Neuronal stem cell (in vitro differentiated cells): ENCODE results near the gene INKA2. TPM values are rescaled to one million over a fixed set of nuclear protein-coding genes. Genes with fewer than 3 reads are reported as not detected.

Experiments
- DNase-seq: peaks from one replicate; pipeline ENCODE4 v3.0.0-alpha.2; 2013; ENCODE audit warnings: low spot score
- H2AFZ ChIP-seq: one replicate; pipeline ENCODE4 v1.6.1; 2013; ENCODE audit warnings: mild to moderate bottlenecking, low read length, inconsistent platforms
- H2AK5ac ChIP-seq: 2 replicates; pipeline ENCODE4 v1.6.1; 2013; ENCODE audit warnings: low read depth, mild to moderate bottlenecking, inconsistent platforms, low read length, moderate library complexity, mixed read lengths
- H2BK120ac ChIP-seq: 2 replicates; pipeline ENCODE4 v1.6.1; 2013; ENCODE audit warnings: low read depth, mild to moderate bottlenecking, inconsistent platforms, low read length, moderate library complexity, mixed read lengths
- H2BK12ac ChIP-seq: one replicate; pipeline ENCODE4 v1.6.1; 2013; ENCODE audit warnings: low read length, inconsistent platforms
- H2BK15ac ChIP-seq: 2 replicates; pipeline ENCODE4 v1.6.1; 2013; ENCODE audit warnings: mild to moderate bottlenecking, low read length, inconsistent platforms, mixed read lengths
- H2BK5ac ChIP-seq: one replicate; pipeline ENCODE4 v1.6.1; 2013; ENCODE audit warnings: inconsistent platforms, mild to moderate bottlenecking, low read length, moderate library complexity
- H3K14ac ChIP-seq: one replicate; pipeline ENCODE4 v1.6.1; 2013; ENCODE audit warnings: low read length, inconsistent platforms
- H3K18ac ChIP-seq: 2 replicates; pipeline ENCODE4 v1.6.1; 2013; ENCODE audit warnings: low read length, inconsistent platforms
- H3K23ac ChIP-seq: 2 replicates; pipeline ENCODE4 v1.6.1; 2013; ENCODE audit warnings: low read depth, mild to moderate bottlenecking, mixed read lengths, low read length, inconsistent platforms; ENCODE audit not compliant: poor library complexity
- H3K27ac ChIP-seq: replicated peaks from 3 replicates; pipeline ENCODE4 v1.5.1; 2013; ENCODE audit warnings: low read length, inconsistent platforms
- H3K27me3 ChIP-seq, 3 experiments: 2 replicates each; pipeline ENCODE4 v1.6.1; 2013; ENCODE audit warnings: low read length in 3 of 3, mild to moderate bottlenecking in 2 of 3, inconsistent platforms in 1 of 3, low read depth in 1 of 3, mixed read lengths in 1 of 3, moderate library complexity in 1 of 3; ENCODE audit not compliant: control insufficient read depth in 3 of 3, insufficient read depth in 3 of 3
- H3K36me3 ChIP-seq, 2 donors: replicated peaks in 1 of 2; 2 replicates each; pipeline ENCODE4 v1.6.1; 2013; ENCODE audit warnings: low read length in 2 of 2; ENCODE audit not compliant: control insufficient read depth in 2 of 2, insufficient read depth in 2 of 2
- H3K4ac ChIP-seq: 2 replicates; pipeline ENCODE4 v1.6.1; 2013; ENCODE audit warnings: inconsistent platforms, mild to moderate bottlenecking, low read length, moderate library complexity
- H3K4me1 ChIP-seq, 2 donors: 1 replicate in 1 of 2; 2 replicates in 1 of 2; pipeline ENCODE4 v1.6.1; 2013; ENCODE audit warnings: low read length in 2 of 2, low read depth in 1 of 2; ENCODE audit not compliant: control insufficient read depth in 2 of 2, insufficient read depth in 1 of 2
- H3K4me2 ChIP-seq: one replicate; pipeline ENCODE4 v1.6.1; 2013; ENCODE audit warnings: mild to moderate bottlenecking, low read length, inconsistent platforms; ENCODE audit not compliant: insufficient read depth, poor library complexity, severe bottlenecking
- H3K4me3 ChIP-seq, 2 donors: 2 replicates each; pipeline ENCODE4 v1.5.1; 2013; ENCODE audit warnings: low read length in 2 of 2, mild to moderate bottlenecking in 2 of 2, inconsistent platforms in 1 of 2, moderate library complexity in 1 of 2
- H3K79me1 ChIP-seq: one replicate; pipeline ENCODE4 v1.6.1; 2013; ENCODE audit warnings: low read depth, mild to moderate bottlenecking, inconsistent platforms, low read length, moderate library complexity
- H3K9ac ChIP-seq: one replicate; pipeline ENCODE4 v1.6.1; 2013; ENCODE audit warnings: mild to moderate bottlenecking, low read depth, low read length, inconsistent platforms; ENCODE audit not compliant: poor library complexity
- H3K9me3 ChIP-seq, 2 donors: replicated peaks in 1 of 2; 2 replicates each; pipeline versions ENCODE3 to v1.6.1; 2013; ENCODE audit warnings: low read length in 2 of 2, mild to moderate bottlenecking in 2 of 2, inconsistent platforms in 1 of 2, low read depth in 1 of 2, mixed read lengths in 1 of 2, moderate library complexity in 1 of 2; ENCODE audit not compliant: control insufficient read depth in 2 of 2, insufficient read depth in 1 of 2
- H4K8ac ChIP-seq: one replicate; pipeline ENCODE4 v1.6.1; 2013; ENCODE audit warnings: low read depth, mild to moderate bottlenecking, inconsistent platforms, low read length, moderate library complexity
- H4K91ac ChIP-seq: one replicate; pipeline ENCODE4 v1.6.1; 2013; ENCODE audit warnings: low read length, low read depth, mild to moderate bottlenecking, inconsistent platforms; ENCODE audit not compliant: poor library complexity
- WGBS, 2 donors: extraction: QIAGEN DNeasy Blood & Tissue Kit; methylation state at CpG; one replicate each; pipeline ENCODE4 v1.1.7; 2013; ENCODE audit warnings: missing lambda C conversion rate in 2 of 2, mixed read lengths in 1 of 2; ENCODE audit not compliant: insufficient read length in 2 of 2, insufficient replicate concordance in 1 of 2; ENCODE audit errors: extremely low coverage in 2 of 2; 5-methylcytosine and 5-hydroxymethylcytosine counted together
- polyA plus RNA-seq, 2 experiments: library from polyadenylated mRNA; stranded (reverse); fragments of 200-250 nt; gene quantifications; one replicate each; pipeline ENCODE4 v1.2.3, GENCODE V29; 2013

The INKA2 gene
- 2.6 TPM for polyA plus RNA-seq (2013, experiment 1 of 2)
- 2.6 TPM for polyA plus RNA-seq (2013, experiment 2 of 2)

DNA sequence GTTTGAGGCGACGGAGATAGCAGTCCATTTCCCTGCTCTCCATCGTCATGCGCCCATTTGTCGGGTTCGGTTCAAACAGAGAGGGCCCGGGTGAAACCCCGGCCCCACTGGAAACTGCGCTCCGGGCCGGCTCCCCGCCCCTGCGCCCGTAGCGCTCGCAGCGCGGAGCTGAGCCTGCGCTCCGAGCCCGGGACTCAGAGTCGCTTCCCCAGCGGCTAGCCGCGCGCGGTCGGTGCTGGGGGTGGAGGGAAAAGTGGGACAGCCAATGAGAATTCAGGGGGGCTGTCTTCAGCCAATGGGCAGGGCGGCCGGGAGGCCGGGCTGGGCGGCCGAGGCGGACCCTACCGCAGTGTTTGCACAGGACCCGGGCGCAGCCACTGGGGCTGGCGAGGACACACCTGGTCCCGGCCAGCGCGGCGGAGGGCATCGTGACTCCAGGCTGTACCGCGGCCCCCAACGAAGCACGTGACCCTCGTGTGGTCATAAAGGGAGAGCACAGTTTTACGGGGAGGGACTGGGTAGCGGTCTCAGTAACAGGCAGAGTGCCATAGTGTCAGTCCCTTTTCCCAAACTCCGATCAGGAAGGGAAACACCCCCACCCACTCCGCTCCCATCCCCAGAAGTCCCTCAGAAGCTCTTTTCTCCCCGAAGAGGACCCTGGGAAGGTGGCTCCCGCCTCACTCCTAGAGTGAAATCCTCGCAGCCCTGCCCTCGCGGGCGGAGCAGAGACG is at the start of gene INKA2:
INKA2 (minus strand) TSS at position 202 of the 731 bp plus-strand sequence; CDS start at position 49, 153 bp downstream.
- Histone ChIP-seq H2BK120ac (peak within 1 kb of the TSS; percentile 70), H3K9ac (peak within 1 kb of the TSS; percentile 78), H3K9me3 (no peaks in the 10 kb centered on the region), H4K8ac (no peak within 1 kb of the TSS), H2BK15ac (no peak within 1 kb of the TSS), H3K4me1 (peaks cover 27 to 36% of the 10 kb centered on the region in 2 donors), H2AK5ac (peak within 1 kb of the TSS; percentile 57), H3K4me2 (peak within 1 kb of the TSS; percentile 98), H3K23ac (peak within 1 kb of the TSS; percentile 46), H2BK5ac (peak within 1 kb of the TSS; percentile 84), H3K4me3 (peak within 1 kb of the TSS; percentile 55 to 78), H3K14ac (peak within 1 kb of the TSS; percentile 42), H3K36me3 (no peaks in the 10 kb centered on the region), H2AFZ (peak within 1 kb of the TSS; percentile 94), H3K18ac (peak within 1 kb of the TSS; percentile 96), H3K79me1 (peaks cover 4% of the 10 kb centered on the region), H3K27ac (peak within 1 kb of the TSS; percentile 90), H3K4ac (no peak within 1 kb of the TSS), H4K91ac (peak within 1 kb of the TSS; percentile 80), H2BK12ac (no peak within 1 kb of the TSS), H3K27me3 (peaks cover 0 to 2% (median 0%) of the 10 kb centered on the region in 3 experiments)
- WGBS, 2 donors: no CpG with 5 or more reads among the region's 59 CpGs
- DNase-seq: peak; percentile 88

DNA sequence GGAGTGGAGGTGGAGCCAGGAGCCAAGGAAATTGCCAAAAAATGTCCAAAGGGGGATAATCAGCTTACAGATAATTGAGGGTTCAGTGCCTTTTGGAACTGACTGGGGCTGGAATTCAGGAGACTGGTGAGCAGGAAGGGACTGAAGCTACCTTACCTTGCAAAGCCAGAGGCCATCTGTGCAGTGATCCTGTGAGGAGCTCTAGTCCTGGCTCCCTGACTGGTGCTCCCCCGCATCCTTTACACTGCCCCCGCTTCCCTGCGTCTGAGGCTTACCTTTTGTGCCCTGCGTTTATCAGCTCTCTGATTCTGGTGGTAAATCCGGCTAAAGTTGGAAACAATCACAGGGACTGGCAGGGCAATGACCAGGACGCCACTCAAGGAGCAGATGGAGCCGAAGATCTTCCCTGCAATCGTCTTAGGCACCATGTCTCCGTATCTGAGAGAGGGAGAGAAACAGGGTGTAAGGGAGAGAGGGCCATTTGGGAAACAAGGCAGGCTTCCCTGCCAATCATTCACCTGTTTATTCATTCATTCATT is 47.5 kb upstream of the INKA2 start:
- H3K4me2 ChIP-seq: no peak overlapping the region
- H3K23ac ChIP-seq: no peak overlapping the region
- peaks cover 0 to 5% of the 10 kb centered on the region in 2 donors for H3K4me1 ChIP-seq
- H3K4me3 ChIP-seq: no peak overlapping the region
- H4K91ac ChIP-seq: no peak overlapping the region
- H3K79me1 ChIP-seq: no peaks in the 10 kb centered on the region
- no CpG with 5 or more reads among the region's 9 CpGs for WGBS, 2 donors
- no peak overlapping the region for H3K27ac ChIP-seq
- no peak overlapping the region for H2AFZ ChIP-seq
- H2BK120ac ChIP-seq: no peak overlapping the region
- no peaks in the 10 kb centered on the region for H3K9me3 ChIP-seq
- H3K4ac ChIP-seq: no peak overlapping the region
- no peak overlapping the region for H2BK15ac ChIP-seq
- no peaks in the 10 kb centered on the region for H3K36me3 ChIP-seq
- H4K8ac ChIP-seq: no peak overlapping the region
- no peak overlapping the region for H3K18ac ChIP-seq
- no peak overlapping the region for H3K9ac ChIP-seq
- H3K27me3 ChIP-seq: peaks cover 0 to 31% (median 0%) of the 10 kb centered on the region in 3 experiments
- H2AK5ac ChIP-seq: no peak overlapping the region
- no peak overlapping the region for H2BK5ac ChIP-seq
- H3K14ac ChIP-seq: no peak overlapping the region
- no peak overlapping the region for H2BK12ac ChIP-seq
- no peak for DNase-seq

DNA sequence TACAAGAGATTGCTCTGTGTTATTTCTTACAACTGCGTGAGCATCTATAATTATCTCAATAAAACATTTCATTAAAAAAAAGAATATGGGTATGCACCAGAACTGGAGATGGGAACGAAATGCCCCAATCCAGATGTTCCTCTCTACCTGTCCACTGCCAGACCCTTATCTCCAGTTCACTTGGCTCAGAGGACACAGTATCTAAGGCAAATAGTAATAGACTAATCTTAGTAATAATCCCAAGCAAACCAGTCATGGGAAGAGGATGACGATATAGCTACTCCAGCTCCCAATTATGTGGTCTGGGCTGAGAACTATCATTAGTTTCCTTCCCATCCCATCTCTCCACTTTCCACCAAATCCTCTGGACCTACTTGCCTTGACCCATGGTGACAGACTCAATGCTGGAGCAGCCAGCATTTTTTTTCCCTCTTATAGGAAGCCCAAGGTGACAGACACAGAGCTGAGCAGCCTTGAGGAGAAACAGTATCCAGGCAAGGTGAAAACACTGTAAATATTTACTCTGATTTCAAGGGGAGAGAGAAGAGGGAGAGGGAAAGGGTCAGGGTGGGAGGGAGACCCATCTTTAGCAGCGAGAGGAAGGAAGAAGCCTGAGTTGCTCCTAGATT is 45.2 kb upstream of the INKA2 start:
- H2BK5ac ChIP-seq: no peak overlapping the region
- no peak overlapping the region for H3K4ac ChIP-seq
- H2BK15ac ChIP-seq: no peak overlapping the region
- no peak overlapping the region for H3K23ac ChIP-seq
- H2AK5ac ChIP-seq: no peak overlapping the region
- H2AFZ ChIP-seq: no peak overlapping the region
- DNase-seq: no peak
- no peak overlapping the region for H4K8ac ChIP-seq
- no peak overlapping the region for H3K14ac ChIP-seq
- no peak overlapping the region for H4K91ac ChIP-seq
- no peaks in the 10 kb centered on the region for H3K9me3 ChIP-seq
- peaks cover 0 to 21% (median 0%) of the 10 kb centered on the region in 3 experiments for H3K27me3 ChIP-seq
- H3K27ac ChIP-seq: no peak overlapping the region
- H3K18ac ChIP-seq: no peak overlapping the region
- no peak overlapping the region for H2BK120ac ChIP-seq
- H3K4me1 ChIP-seq: peaks cover 0 to 5% of the 10 kb centered on the region in 2 donors
- H3K79me1 ChIP-seq: no peaks in the 10 kb centered on the region
- WGBS, 2 donors: no CpG with 5 or more reads among the region's 4 CpGs
- no peak overlapping the region for H3K9ac ChIP-seq
- no peak overlapping the region for H3K4me3 ChIP-seq
- H3K36me3 ChIP-seq: no peaks in the 10 kb centered on the region
- H3K4me2 ChIP-seq: no peak overlapping the region
- no peak overlapping the region for H2BK12ac ChIP-seq

DNA sequence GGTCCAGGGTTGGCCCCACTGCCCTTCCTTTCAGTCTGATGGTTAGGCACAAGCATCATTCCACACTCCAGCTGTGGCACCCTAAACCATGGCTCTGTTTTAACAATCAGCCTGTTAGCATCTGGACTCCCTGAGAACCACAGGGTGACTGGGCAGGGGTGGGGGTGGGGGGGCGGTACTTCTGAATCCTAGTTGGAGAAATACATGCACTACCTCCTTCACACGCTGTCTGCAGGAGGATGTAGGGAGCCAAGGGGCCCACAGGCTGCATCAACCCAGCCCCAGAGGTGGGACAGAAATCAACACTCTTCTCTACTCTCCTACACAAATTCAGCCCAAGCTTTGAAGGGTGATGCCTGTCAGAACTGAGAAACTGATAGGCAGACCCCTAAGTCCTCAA is 40.4 kb upstream of the INKA2 start:
- Histone ChIP-seq H2AK5ac (no peak overlapping the region), H3K4me3 (no peak overlapping the region), H3K23ac (no peak overlapping the region), H3K27me3 (peaks cover 0 to 9% (median 0%) of the 10 kb centered on the region in 3 experiments), H2AFZ (no peak overlapping the region), H2BK12ac (no peak overlapping the region), H3K9ac (no peak overlapping the region), H2BK5ac (no peak overlapping the region), H3K27ac (no peak overlapping the region), H3K14ac (no peak overlapping the region), H2BK120ac (no peak overlapping the region), H3K4me1 (peaks cover 4 to 7% of the 10 kb centered on the region in 2 donors), H3K18ac (no peak overlapping the region), H2BK15ac (no peak overlapping the region), H3K4ac (no peak overlapping the region), H3K79me1 (no peaks in the 10 kb centered on the region), H3K4me2 (no peak overlapping the region), H4K8ac (no peak overlapping the region), H3K9me3 (no peaks in the 10 kb centered on the region), H3K36me3 (no peaks in the 10 kb centered on the region), H4K91ac (no peak overlapping the region)
- no CpG with 5 or more reads among the region's 2 CpGs for WGBS, 2 donors
- DNase-seq: no peak
